ENCODE measurements around the gene CDC42EP1. TPM values are rescaled to one million over a fixed set of nuclear protein-coding genes. Genes with fewer than 3 reads are reported as not detected.

CDC42EP1 gene
- total RNA-seq, 2 donors from 2014 or later: 66.1 to 97.0 TPM

DNA sequence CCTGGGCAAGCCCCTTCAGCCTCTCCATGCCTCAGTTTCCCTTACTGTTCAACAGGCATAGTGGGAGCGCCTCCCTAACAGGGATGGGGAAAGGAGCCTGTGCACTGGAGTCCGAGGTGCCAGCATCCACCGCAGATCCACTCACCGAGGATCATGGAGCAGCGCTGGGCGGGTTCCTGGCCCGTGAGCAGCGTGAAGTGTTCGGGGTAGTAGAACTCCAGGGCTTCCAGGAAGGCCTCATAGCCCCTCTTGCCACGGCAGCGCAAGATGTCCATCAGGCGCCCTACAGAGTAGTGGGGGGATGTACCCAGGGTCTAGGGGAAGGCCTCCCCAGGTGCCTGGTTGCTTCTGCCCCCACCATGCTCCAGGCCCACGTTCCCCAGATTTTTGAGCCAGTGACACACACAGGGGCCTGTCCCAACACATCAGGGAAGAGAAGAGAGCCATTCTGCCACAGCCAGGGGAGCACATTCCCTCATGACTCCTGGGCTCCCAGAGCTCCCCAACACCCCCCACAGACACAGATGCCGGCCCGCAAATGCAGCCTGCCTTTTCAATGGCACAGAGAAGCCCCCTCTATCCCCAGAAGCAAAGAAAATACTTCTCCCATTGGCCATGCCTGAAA, 42.3 kb upstream of the CDC42EP1 start:
- Histone ChIP-seq H3K27me3 (no peaks in the 10 kb centered on the region), H3K4me3 (peak overlapping the region; percentile 90), H3K9ac (ENCODE audit: low read depth in 2 of 2, low read length in 2 of 2) (peak overlapping the region; percentile 80 to 86), H3K4me1 (peaks cover 11% of the 10 kb centered on the region), H3K27ac (peak overlapping the region; percentile 81), H3K9me3 (no peaks in the 10 kb centered on the region), H3K36me3 (no peaks in the 10 kb centered on the region)
- no peak for TF ChIP-seq CTCF (IDR thresholded peaks at IDR 0.05)
- intact Hi-C loops (cut with DNase I): no loop called here
- DNase-seq: no peak

GRCh38 chr22:37518509-37519267, 41.6 kb upstream of the CDC42EP1 start:
- peak overlapping the region; percentile 81 for H3K27ac ChIP-seq
- peak; percentile 73 for DNase-seq
- intact Hi-C loops (cut with DNase I): no loop called here
- no peak for TF ChIP-seq CTCF (IDR thresholded peaks at IDR 0.05)
- H3K36me3 ChIP-seq: no peaks in the 10 kb centered on the region
- H3K4me3 ChIP-seq: peak overlapping the region; percentile 90
- no peaks in the 10 kb centered on the region for H3K27me3 ChIP-seq
- H3K9me3 ChIP-seq: no peaks in the 10 kb centered on the region
- H3K9ac ChIP-seq (ENCODE audit: low read depth in 2 of 2, low read length in 2 of 2): peak overlapping the region; percentile 80 to 86
- H3K4me1 ChIP-seq: peaks cover 11% of the 10 kb centered on the region

- H3K9me3 ChIP-seq: no peaks in the 10 kb centered on the region
- H3K27me3 ChIP-seq: no peaks in the 10 kb centered on the region
- intact Hi-C loops (cut with DNase I): no loop called here
- peak within 1 kb of the TSS; percentile 81 for H3K27ac ChIP-seq
- peaks cover 11% of the 10 kb centered on the region for H3K4me1 ChIP-seq
- TF ChIP-seq CTCF (IDR thresholded peaks at IDR 0.05): no peak
- DNase-seq: peak; percentile 62
- H3K4me3 ChIP-seq: peak within 1 kb of the TSS; percentile 90
- H3K9ac ChIP-seq (ENCODE audit: low read depth in 2 of 2, low read length in 2 of 2): peak within 1 kb of the TSS; percentile 80 to 86
- no peaks in the 10 kb centered on the region for H3K36me3 ChIP-seq
Observed at GRCh38 chr22:37519268-37520195, 40.7 kb upstream of the CDC42EP1 start, which contains the start of gene CARD10. CARD10 (minus strand) TSS chr22:37519415; CDS start chr22:37519200, 215 bp downstream.

GRCh38 chr22:37520776-37521191, 39.5 kb upstream of the CDC42EP1 start:
- intact Hi-C loops (cut with DNase I): no loop called here
- DNase-seq: no peak
- Histone ChIP-seq H3K4me3 (no peak overlapping the region), H3K4me1 (peaks cover 11% of the 10 kb centered on the region), H3K9me3 (no peaks in the 10 kb centered on the region), H3K36me3 (no peaks in the 10 kb centered on the region), H3K27ac (peak overlapping the region; percentile 31), H3K27me3 (no peaks in the 10 kb centered on the region), H3K9ac (ENCODE audit: low read depth in 2 of 2, low read length in 2 of 2) (peak overlapping the region; percentile 16 to 54)
- TF ChIP-seq CTCF (IDR thresholded peaks at IDR 0.05): no peak

DNA sequence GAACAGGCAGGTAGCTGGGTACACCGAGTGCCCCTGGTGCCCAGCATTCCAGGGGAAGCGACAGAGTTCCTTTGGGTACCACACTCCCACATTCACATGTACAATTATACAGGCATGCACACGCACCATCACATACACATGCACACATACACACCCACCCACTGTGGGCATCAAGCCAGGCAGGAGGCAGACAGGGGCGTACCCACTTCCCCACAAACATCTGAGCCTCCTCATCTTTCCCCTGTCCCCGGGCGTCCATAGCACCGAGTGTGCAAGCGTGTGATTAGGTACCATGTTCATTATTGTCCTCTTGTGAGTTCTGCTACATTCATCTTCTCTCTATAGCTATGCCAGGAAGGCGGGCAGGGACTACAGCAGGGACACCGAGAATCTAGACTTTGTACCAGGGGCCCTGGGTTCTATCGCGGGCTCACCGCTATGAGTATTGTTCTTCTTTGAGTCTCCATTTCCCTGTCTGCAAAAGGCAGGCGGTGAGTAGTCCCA, 39.0 kb upstream of the CDC42EP1 start:
- peaks cover 11% of the 10 kb centered on the region for H3K4me1 ChIP-seq
- no peaks in the 10 kb centered on the region for H3K36me3 ChIP-seq
- TF ChIP-seq CTCF (IDR thresholded peaks at IDR 0.05): no peak
- peak overlapping the region; percentile 16 to 54 for H3K9ac ChIP-seq (ENCODE audit: low read depth in 2 of 2, low read length in 2 of 2)
- no peak overlapping the region for H3K4me3 ChIP-seq
- no peaks in the 10 kb centered on the region for H3K27me3 ChIP-seq
- peak overlapping the region; percentile 31 for H3K27ac ChIP-seq
- intact Hi-C loops (cut with DNase I): no loop called here
- peak; percentile 74 for DNase-seq
- H3K9me3 ChIP-seq: no peaks in the 10 kb centered on the region
